HepG2 (cell line): ENCODE results near the gene MSI2. TPM values are rescaled to one million over a fixed set of nuclear protein-coding genes. Genes with fewer than 3 reads are reported as not detected.

ENCODE experiments used
- CCAR2 ChIP-seq: fragments of 200-400 bp; formaldehyde crosslinking; optimal IDR thresholded peaks from 2 replicates; pipeline ENCODE3; 2018; ENCODE audit warnings: low read depth, mild to moderate bottlenecking, low read length, moderate library complexity
- FOXK2 ChIP-seq: fragments of 450-650 bp; IDR thresholded peaks from 2 replicates; pipeline ENCODE4 v1.6.1; 2016
- NR2F6 ChIP-seq, 2 experiments: IDR thresholded peaks; 2 replicates each; pipeline ENCODE4 v1.6.1; 2016; ENCODE audit warnings: antibody characterized with exemption in 1 of 2, mild to moderate bottlenecking in 1 of 2
- ONECUT2 ChIP-seq: sonication (generic); formaldehyde crosslinking; IDR thresholded peaks from 2 replicates; pipeline ENCODE4 v1.4.0; 2020; ENCODE audit warnings: missing genetic modification reagents
- PHF5A ChIP-seq: IDR thresholded peaks from one replicate; pipeline ENCODE4 v1.6.1; 2018; ENCODE audit warnings: low read depth, missing genetic modification reagents; ENCODE audit not compliant: unreplicated experiment
- RBM39 ChIP-seq: fragments of 200-400 bp; formaldehyde crosslinking; IDR thresholded peaks from one replicate; pipeline ENCODE4 v1.6.1; 2018; ENCODE audit warnings: antibody characterized with exemption, mild to moderate bottlenecking, low read depth, low read length; ENCODE audit not compliant: poor library complexity, severe bottlenecking
- REST ChIP-seq, 2 experiments: IDR thresholded peaks; 2 replicates each; pipeline ENCODE4 v1.6.1; 2011 to 2012; ENCODE audit warnings: low read length in 2 of 2, borderline replicate concordance in 1 of 2, low read depth in 1 of 2, mild to moderate bottlenecking in 1 of 2, moderate library complexity in 1 of 2
- TBX2 ChIP-seq: sonication (generic); formaldehyde crosslinking; IDR thresholded peaks from 2 replicates; pipeline ENCODE4 v1.5.0; 2020; ENCODE audit warnings: missing genetic modification reagents, mild to moderate bottlenecking, borderline replicate concordance
- TBX3 ChIP-seq: fragments of 450-650 bp; IDR thresholded peaks from 2 replicates; pipeline ENCODE4 v1.6.1; 2017; ENCODE audit warnings: antibody characterized with exemption, mild to moderate bottlenecking, inconsistent platforms, borderline replicate concordance
- TRAFD1 ChIP-seq: sonication (generic); formaldehyde crosslinking; IDR thresholded peaks from 2 replicates; pipeline ENCODE4 v1.5.1; 2020; ENCODE audit warnings: missing genetic modification reagents, mild to moderate bottlenecking, borderline replicate concordance
- ZFP90 ChIP-seq: sonication (generic); formaldehyde crosslinking; IDR thresholded peaks from 2 replicates; pipeline ENCODE4 v1.8.0; 2022; ENCODE audit warnings: missing genetic modification reagents, mild to moderate bottlenecking, inconsistent platforms, borderline replicate concordance
- ZKSCAN1 ChIP-seq: fragments of 150-350 bp; IDR thresholded peaks from 2 replicates; pipeline ENCODE4 v1.6.1; 2014; ENCODE audit warnings: low read length
- ZNF142 ChIP-seq: sonication (generic); formaldehyde crosslinking; IDR thresholded peaks from 2 replicates; pipeline ENCODE4 v1.4.0; 2020; ENCODE audit warnings: missing genetic modification reagents
- ZNF280D ChIP-seq: sonication (generic); formaldehyde crosslinking; IDR thresholded peaks from 2 replicates; pipeline ENCODE4 v1.5.1; 2020; ENCODE audit warnings: mild to moderate bottlenecking, missing genetic modification reagents
- ZNF451 ChIP-seq: sonication (generic); formaldehyde crosslinking; IDR thresholded peaks from 2 replicates; pipeline ENCODE4 v1.5.0; 2020; ENCODE audit warnings: mild to moderate bottlenecking, missing genetic modification reagents
- polyA plus RNA-seq, 8 experiments: library from polyadenylated mRNA; depleted of rRNA in 3 of 8; stranded (reverse) in 7 of 8; unstranded in 1 of 8; fragments of >200 nt; fragmentation: Illumina TruSeq in 4 of 8; extraction: Trizol in 4 of 8; gene quantifications; 2 replicates each; pipeline versions ENCODE4 v1.2.1 to v1.2.3, GENCODE V29; 2011 to 2016; ENCODE audit warnings: low read depth in 4 of 8, missing spikeins in 1 of 8, mixed read lengths in 1 of 8; ENCODE audit not compliant: insufficient read depth in 1 of 8
- total RNA-seq, 5 experiments: library from RNA; depleted of rRNA; stranded (reverse); fragments of >200 nt; fragmentation: Illumina TruSeq; extraction: Trizol; gene quantifications; 2 replicates each; pipeline ENCODE4 v1.2.3, GENCODE V29; 2016; ENCODE audit warnings: low read depth in 1 of 5

Gene MSI2
- total and polyA plus RNA-seq, 2 of the 13 experiments (the other 11 are each of a cell fraction or from before 2014, with no cell fraction given), result 77.5 to 78.4 TPM

GRCh38 chr17:57372156-57372555 is 115.8 kb downstream of the MSI2 start (continued):
- TF ChIP-seq ZNF280D (CRISPR knock-in tag) (0 out of 2 replicates have a peak, but pooled peaks have one; percentile 43), TBX2 (CRISPR knock-in tag) (0 out of 2 replicates have a peak, but pooled peaks have one; percentile 20), ONECUT2 (no peak), ZKSCAN1 (no peak), ZNF451 (CRISPR knock-in tag) (no peak), PHF5A (CRISPR knock-in tag) (peak; percentile 46), REST (IDR thresholded peaks at IDR 0.05; ENCODE audit: borderline replicate concordance in 1 of 2, low read depth in 1 of 2, low read length in 2 of 2) (no peak), ZNF142 (CRISPR knock-in tag) (no peak), FOXK2 (no peak), TRAFD1 (CRISPR knock-in tag) (no peak), RBM39 (no peak), NR2F6 (IDR thresholded peaks at IDR 0.05) (peak; percentile 77), NR2F6 (CRISPR knock-in tag; IDR thresholded peaks at IDR 0.05) (peak; percentile 79), TBX3 (no peak), ZFP90 (no peak), CCAR2 (no peak)
